HTERT RPE-1 (cell line): Measurements from ENCODE around the gene SCAI.
"Not testable (repeated sequence)": the region's sequence is repeated elsewhere in the genome, so short reads cannot be mapped to it uniquely, and the experiment has no call there.

ENCODE experiments used
- in situ Hi-C: fragments of 300-500 bp; cut with MboI; formaldehyde crosslinking; loops from 4 replicates; pipeline ENCODE4 v1.14.3; 2020; ENCODE audit warnings: low sequenced_read_pairs

SCAI gene

GRCh38 chr9:125150349-125151245, 7.3 kb upstream of the SCAI start:
- in situ Hi-C loops = no loop called here

GRCh38 chr9:125147401-125147951, 4.1 kb upstream of the SCAI start:
- in situ Hi-C loops = no loop called here

GRCh38 chr9:125146247-125146646, 2.9 kb upstream of the SCAI start:
- in situ Hi-C loops = no loop called here

- in situ Hi-C loops = no loop called here
Observed at GRCh38 chr9:125145425-125145824, 2.1 kb upstream of the SCAI start.

GRCh38 chr9:125142560-125143376, 560 bp downstream of the SCAI start:
- in situ Hi-C loops = no loop called here

GRCh38 chr9:125141751-125142150, 1.6 kb downstream of the SCAI start:
- in situ Hi-C loops = no loop called here

GRCh38 chr9:125141251-125141650, 2.1 kb downstream of the SCAI start:
- in situ Hi-C loops = no loop called here

- in situ Hi-C loops = no loop called here
Observed at GRCh38 chr9:125140576-125140975, 2.8 kb downstream of the SCAI start.

- in situ Hi-C loops = no loop called here
Observed at GRCh38 chr9:125137200-125137599, 6.1 kb downstream of the SCAI start.

- in situ Hi-C loops = no loop called here
Observed at GRCh38 chr9:125134976-125135375, 8.4 kb downstream of the SCAI start.

GRCh38 chr9:125133403-125134329, 9.7 kb downstream of the SCAI start:
- in situ Hi-C loops = no loop called here

- in situ Hi-C loops = no loop called here
Observed at GRCh38 chr9:125131778-125132177, 11.6 kb downstream of the SCAI start.

- in situ Hi-C loops = no loop called here
Observed at GRCh38 chr9:125126019-125126746, 17.1 kb downstream of the SCAI start.

GRCh38 chr9:125125523-125125922, 17.8 kb downstream of the SCAI start:
- in situ Hi-C loops = no loop called here

GRCh38 chr9:125121146-125121545, 22.2 kb downstream of the SCAI start:
- in situ Hi-C loops = no loop called here

GRCh38 chr9:125119643-125120286, 23.6 kb downstream of the SCAI start:
- in situ Hi-C loops = no loop called here

- in situ Hi-C loops = not testable (repeated sequence)
Observed at GRCh38 chr9:125118696-125119095, 24.6 kb downstream of the SCAI start.

- in situ Hi-C loops = not testable (repeated sequence)
Observed at GRCh38 chr9:125114503-125114902, 28.8 kb downstream of the SCAI start.

- in situ Hi-C loops = no loop called here
Observed at GRCh38 chr9:125110464-125110863, 32.9 kb downstream of the SCAI start.
